Ovary (tissue), 3 donors: ENCODE data around the gene ACP4.

Experiments
- EP300 ChIP-seq: sonication (generic); formaldehyde crosslinking; IDR thresholded peaks from one replicate; pipeline ENCODE4 v1.6.1; 2017; ENCODE audit warnings: antibody characterized with exemption
- POLR2A ChIP-seq: fragments of 450-650 bp; IDR thresholded peaks from one replicate; pipeline ENCODE4 v1.6.1; 2017; ENCODE audit warnings: antibody characterized with exemption, mild to moderate bottlenecking, moderate library complexity
- TF ChIP-seq, protein P1 (sequence below), 3 donors: fragments of 450-650 bp in 2 of 3; fragments of 200-600 bp in 1 of 3; IDR thresholded peaks; one replicate each; pipeline versions ENCODE4 v1.5.1 to v1.8.0; 2016 to 2022; ENCODE audit warnings: antibody characterized with exemption in 3 of 3, mild to moderate bottlenecking in 1 of 3
- donor health status: DM: no; HTN: no; CAD: no.

DNA sequence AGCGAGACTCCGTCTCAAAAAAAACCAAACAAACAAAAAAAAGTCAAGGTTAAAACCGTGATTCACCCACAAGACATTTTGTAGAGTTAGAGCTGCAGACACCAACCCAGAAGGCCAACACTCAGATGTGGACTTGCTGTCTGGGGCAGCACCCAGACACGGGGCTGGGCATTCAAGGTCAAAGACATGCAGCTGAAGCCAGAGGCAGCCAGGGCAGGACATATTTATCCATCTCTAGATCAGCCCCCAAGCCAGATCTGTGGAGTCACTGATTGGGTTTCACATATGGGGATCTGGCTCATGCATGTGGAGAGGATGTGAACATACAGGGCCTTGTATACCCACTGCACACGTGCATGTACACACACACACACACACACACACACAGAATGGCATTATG is 39.6 kb downstream of the ACP4 start:
- TF ChIP-seq, protein P1, sequence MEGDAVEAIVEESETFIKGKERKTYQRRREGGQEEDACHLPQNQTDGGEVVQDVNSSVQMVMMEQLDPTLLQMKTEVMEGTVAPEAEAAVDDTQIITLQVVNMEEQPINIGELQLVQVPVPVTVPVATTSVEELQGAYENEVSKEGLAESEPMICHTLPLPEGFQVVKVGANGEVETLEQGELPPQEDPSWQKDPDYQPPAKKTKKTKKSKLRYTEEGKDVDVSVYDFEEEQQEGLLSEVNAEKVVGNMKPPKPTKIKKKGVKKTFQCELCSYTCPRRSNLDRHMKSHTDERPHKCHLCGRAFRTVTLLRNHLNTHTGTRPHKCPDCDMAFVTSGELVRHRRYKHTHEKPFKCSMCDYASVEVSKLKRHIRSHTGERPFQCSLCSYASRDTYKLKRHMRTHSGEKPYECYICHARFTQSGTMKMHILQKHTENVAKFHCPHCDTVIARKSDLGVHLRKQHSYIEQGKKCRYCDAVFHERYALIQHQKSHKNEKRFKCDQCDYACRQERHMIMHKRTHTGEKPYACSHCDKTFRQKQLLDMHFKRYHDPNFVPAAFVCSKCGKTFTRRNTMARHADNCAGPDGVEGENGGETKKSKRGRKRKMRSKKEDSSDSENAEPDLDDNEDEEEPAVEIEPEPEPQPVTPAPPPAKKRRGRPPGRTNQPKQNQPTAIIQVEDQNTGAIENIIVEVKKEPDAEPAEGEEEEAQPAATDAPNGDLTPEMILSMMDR (IDR thresholded peaks at IDR 0.05), result no peak
- no peak for TF ChIP-seq POLR2A
- TF ChIP-seq EP300, result no peak
